ENCODE data around the gene MITF.

Gene MITF

DNA sequence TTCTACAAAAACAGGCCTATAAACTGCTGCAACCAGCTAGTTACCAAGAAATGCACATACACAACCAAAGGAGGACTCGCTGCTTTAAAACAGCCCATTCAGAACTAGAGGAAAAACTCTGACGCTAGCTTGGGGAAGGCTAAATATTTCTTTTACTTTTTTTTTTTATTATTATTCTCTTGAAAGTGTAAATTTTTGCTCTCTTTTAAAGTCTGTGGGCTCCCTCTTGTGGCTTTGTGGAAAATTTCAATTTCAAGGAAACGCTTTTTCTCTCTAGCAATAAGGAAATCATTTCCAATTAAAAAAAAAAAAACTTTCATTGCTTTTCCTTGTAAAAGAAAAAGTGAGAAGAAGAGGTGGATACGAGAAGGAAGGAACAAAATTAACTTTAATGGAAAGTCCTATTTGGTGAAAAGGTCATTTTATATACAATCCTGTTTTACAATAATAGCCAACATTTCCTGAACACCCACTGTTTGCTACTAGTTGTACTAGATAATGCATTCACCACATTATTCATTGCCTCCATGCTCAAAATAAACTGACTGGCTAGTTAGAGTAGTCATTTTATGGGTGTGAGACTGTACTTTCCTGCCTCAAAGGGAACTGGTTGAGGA is 209.1 kb downstream of the MITF start:
- DNase-seq, result peak in 2 of 58 donors; percentile 16 to 48

DNA sequence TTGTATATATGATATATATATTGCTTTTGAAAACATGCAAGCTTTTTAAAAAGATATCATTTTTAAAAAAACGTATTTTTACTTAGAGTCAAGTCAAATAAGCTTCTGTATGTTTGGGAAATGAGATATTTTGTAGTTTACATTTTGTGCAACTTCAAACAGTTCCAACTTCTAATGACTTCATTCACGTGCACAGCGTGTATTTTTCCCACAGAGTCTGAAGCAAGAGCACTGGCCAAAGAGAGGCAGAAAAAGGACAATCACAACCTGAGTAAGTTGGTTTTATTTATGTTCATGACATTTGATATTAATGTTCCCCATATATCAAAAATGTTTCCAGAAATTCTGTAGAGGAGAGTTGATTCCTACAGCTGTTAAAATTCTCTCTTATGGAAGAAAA is 212.4 kb downstream of the MITF start:
- DNase-seq, result no peak

DNA sequence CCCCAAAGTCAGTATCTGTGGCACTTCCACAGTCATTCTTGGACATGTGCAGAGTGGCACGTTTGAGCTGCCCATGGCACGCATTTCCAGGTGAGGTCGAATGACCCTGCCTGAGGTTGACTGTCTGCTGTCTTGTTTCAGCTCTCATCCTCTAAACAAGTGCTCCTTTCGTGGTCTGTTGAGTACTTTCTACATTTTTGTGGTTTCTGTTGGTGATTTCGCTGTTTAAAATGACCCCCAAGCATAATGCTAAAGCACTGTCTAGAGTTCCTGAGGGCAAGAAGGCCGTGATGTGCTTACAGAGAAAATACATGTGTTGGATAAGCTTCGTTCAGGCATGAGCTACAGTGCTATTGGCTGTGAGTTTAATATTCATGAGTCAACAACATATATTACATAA is 220.3 kb downstream of the MITF start:
- DNase-seq, result no peak

DNA sequence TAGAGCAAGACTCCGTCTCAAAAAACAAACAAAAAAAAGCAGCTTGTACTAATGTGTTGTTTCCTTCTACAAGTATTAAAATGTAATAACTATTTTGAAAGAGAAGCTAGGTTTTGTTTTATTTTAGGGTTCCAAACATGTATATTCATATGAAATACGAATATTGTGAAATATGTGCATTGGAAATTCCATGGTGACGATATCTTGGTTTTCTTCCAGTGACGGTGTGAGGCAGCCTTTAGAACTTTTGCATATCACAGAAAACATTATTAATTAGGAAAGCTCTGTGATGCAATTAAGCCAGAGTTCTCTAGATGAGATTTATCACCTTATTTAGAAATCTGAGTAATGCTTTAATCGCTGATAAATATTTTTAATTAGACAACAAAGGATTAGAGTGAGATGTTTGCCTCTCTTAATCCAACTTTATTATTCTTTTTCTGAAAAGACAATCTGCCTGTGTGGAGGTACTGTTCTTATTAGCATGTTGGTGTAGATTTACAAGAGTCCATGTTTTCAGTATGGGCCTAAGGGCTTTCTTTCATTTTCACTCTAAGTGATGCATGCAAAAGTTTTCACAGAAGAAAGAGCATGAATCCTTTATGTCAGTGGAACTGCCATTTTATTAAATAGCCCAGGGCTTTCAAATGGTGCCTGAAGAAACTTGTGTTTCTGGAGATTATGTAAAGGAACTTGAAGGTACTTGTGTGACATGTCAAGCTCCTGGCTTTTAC is 222.6 kb downstream of the MITF start:
- no peak for DNase-seq

DNA sequence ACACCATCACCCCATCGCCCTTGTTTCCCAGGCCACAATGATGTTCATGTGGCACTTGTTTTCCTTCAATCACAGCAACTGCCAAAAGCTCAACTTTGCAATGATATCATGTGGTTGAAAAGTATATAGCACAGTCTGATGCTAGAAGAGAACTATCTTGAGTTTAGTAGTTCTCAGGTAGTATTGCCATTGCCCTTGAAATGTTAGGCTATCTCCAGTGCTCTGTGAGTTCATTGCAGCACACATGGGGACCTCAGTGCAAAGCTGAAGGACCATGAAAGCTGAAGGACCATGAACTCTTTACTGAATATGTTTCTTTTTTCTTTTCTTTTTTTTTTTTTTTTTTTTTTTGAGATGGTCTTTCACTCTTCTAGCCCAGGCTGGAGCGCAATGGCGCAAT is 224.4 kb downstream of the MITF start:
- DNase-seq, result no peak

DNA sequence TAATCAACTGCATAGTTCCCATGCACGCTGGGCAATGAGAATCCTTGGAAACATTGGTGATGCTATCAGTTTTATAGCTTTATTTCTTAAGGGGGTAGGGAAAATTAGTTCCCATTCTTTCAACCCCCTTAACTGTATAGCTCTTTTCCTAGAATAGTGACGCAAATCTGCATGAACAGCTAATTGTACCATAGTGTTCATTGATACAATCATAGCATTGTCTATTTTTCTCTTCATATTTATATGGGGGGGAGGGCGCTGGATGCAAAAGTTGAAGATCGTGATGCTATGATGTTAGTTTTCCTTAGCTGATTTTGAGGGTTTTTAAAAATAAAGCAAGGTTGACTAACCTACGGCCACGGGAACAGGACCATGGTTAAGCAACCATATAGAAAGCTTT is 227.9 kb downstream of the MITF start:
- DNase-seq, result peak in 2 of 58 donors; percentile 11 to 52

DNA sequence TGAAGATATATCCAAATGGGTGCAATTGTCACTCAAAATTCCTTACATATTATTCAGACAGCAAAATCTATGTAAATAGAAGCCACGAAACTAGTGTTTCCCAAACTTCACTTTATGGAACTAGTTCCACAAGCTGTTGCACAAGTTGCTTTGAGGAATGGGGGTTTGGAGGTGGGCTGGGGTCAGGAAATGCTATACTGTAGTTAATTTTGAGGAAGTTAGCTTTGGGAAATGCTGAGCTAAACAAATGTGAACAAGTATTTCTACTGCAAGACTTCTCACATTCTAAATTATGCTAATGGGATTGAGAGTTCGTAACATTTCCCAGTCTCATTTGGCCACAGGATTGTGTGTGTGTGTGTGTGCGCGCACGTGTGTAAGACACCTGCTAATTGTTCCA is 231.6 kb downstream of the MITF start:
- no peak for DNase-seq

DNA sequence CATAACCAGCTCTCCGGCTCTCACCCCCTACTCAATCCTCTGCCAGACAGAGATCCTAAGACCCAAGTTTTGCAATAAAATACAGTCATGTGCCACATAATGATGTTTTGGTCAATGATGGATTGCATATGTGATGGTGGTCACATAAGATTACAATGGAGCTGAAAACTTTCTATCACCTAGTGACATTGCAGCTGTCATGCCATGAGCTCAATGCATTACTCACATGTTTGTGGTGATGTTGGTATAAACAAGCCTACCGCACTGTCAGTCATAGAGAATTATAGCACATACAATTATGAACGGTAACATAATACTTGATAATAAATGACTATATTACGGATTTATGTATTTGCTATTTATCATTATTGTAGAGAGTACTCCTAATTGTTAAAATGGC is 233.4 kb downstream of the MITF start:
- DNase-seq, result no peak

DNA sequence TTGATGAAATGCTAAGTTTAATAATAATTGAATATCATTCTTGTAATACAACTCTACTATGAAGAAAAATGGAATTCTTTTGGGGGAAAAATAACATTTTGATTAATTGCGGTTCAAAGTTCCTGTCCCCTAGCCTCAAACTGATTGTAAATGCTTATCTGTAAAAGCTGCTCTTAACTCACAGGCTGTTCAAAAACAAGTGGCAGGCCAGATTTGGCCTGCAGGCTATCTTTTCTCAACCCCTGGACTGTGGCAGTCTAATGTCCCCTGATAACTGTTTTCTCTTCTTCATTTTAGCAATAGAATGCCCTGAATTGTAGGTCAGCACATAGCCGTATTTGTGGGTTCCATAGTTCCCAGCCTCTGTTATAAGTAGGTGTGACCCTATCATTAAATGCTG is 236.8 kb downstream of the MITF start:
- no peak for DNase-seq

DNA sequence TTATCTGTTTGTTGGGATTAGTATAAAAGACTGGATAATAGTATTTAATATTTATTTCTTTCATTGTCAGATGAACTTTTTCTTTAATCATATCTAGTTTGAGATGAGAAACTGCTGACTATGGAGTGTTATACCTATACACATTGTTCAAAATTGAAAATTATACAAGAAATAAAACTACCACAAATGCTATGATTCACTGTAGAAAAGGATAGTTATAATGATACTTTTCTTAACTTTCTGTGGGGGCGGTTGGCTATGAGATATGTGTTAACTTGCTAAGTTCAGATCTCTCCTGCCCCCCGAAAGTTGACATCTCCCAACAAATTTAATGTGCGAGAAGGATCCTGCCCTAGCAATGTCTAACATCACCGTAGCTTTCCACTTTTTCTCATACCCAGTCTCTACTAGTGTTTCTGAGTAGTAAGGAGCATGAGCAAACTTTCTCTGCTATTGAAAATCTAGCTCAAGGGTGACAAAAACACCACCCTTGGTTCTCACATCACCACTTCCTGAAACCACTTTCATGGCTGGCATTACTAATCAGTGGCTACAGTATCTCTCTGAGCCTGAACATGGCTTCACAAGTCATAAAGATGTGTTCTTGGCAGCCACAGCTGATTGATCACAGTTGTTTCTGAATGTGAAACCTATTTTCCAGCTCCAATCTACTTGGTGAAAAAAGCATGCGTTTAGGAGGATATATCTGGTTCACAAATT is 244.4 kb downstream of the MITF start:
- no peak for DNase-seq

DNA sequence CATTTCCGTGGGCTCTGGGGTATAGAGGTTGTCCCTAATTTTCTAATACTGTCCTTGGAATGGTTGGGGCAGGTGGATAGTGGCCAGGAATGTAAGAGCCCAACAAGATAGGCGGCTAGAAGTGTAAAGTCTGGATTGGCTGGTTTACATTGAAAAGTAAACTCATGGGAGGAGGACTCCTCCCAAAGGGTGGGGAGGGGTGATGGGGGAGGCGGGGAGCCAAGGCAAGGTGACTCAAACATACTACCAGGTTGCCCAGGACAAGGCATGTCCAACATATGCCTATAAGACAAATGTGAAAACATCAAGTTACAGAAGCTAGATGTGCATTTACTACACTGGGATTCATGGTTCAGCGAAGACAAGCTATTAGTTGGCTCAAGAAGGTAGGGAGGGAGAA is 246.0 kb downstream of the MITF start:
- DNase-seq, result no peak

DNA sequence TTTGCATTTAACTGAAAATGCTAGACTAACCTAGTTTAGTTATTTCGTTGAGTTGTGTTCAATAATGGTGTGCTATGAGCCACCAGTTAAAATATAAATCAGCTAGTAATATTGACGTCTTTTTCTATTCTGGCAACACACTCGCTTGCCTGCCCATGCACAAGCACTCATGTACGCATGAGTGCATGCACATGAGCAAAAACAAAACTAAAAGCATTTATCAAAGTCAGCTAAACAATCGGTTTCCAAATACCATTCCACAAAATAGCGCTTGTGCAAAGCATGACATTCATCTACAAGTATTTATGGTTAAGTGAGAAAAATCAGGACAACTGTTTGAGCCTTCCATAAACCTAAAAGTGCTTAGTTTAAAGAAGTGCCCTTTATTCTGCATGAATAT is 247.2 kb downstream of the MITF start:
- no peak for DNase-seq

DNA sequence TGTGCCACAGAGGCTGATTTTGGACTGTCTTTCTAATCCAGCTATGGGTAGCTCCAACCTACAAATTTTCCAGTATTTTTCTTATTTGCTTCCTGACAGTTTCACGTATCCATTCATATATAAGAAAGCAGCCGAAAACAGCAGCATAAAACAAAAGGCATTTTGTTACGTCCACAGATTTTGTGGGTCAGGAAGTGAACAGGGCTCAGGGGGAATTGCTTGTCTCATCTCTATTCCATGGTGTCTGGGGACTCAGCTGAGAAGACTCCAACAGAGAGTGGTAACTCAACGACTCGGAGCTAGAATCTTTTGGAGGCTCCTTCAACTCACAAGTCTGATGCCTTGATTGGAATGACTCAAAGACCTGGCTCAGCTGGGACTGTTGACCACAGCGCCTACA is 248.6 kb downstream of the MITF start:
- no peak for DNase-seq

DNA sequence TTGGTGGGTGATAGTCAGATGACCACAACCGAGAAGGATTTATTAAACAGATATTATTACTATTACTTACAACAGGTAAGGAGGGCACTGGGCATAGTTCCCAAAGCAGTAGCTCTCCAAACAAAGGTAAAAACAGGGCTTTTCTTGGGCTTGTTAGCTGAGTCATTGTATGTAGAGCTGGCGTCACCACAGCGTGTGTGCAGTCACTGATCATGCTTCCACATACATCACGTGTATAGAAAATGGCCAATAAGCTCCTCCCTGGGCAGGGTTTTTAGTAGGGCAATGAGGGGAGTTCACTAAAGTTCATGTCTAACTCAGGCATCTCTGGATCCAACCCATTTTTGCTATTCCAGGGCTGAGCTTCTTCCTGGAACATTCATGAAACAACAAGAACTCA is 254.5 kb downstream of the MITF start:
- DNase-seq, result no peak

DNA sequence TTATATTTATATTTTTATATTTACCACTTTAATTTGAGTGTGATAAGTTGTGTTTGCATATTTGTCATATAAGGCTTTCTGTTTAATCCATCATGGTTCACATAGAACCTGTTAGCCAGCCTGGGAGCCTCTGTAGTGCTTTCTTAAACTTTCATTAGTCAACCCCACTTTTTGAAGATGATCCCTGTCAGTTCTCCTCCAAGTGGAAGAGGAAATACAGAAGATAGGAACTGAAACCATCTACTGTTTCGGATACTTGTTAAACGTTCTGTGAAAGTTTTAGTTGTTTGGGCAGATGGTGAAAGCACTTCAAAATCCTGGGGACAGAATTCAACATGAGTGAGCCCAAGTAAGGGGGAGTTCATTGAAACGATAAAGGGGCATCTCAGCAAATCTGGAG is 255.7 kb downstream of the MITF start:
- no peak for DNase-seq

DNA sequence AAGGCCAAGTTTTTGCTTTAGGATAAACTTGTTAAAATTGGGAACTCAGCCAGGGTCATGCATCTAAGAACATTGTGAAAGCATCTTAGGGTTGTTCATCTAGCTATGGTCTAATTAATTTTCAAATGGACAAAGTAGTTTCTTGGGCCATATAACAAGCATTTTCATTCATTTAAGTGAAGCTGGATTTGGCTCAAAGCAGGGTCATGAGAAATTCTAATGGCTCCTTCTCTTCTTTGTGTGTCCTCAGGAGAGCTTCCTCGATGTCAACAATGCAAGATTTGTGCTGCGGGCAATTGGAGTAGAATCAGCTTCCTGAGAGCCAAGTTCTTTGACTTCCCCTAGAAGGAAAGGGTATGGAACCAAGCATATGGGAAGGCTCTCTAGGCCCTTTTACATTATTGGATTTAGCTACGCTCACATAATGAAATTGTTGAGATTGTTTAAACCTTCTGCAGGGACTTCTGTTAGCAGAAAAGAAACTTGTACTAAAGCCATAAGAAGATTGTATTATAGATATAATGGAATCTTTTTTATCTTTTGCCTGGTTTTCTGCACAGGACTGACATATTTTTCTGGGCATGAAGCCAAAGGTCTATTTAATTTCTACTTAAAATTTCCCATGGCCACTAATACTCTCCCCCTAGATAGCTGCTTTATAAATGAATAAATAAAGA is 258.5 kb downstream of the MITF start:
- peak in 10 of 58 donors; percentile 1 to 56 (median 7) for DNase-seq

DNA sequence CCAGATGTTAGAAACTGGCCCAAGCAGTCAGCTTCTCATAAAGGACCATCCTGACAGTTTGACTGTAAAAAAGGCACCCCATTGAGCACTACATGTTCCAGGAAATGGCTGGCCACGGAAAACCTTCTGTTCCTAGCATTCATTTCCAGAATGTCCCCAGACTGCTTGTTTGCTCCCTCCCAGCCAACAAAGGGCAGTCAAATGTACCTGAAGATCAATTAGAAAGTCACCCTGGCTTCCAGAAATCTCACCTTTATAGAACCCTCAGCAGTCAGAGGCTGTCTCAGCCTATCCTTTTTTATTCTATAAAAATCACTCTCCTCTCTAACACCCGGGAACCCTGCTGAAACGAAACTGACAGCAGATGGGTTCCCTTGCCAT is 259.5 kb downstream of the MITF start:
- DNase-seq, result peak in 17 of 58 donors; percentile 4 to 54 (median 14)

DNA sequence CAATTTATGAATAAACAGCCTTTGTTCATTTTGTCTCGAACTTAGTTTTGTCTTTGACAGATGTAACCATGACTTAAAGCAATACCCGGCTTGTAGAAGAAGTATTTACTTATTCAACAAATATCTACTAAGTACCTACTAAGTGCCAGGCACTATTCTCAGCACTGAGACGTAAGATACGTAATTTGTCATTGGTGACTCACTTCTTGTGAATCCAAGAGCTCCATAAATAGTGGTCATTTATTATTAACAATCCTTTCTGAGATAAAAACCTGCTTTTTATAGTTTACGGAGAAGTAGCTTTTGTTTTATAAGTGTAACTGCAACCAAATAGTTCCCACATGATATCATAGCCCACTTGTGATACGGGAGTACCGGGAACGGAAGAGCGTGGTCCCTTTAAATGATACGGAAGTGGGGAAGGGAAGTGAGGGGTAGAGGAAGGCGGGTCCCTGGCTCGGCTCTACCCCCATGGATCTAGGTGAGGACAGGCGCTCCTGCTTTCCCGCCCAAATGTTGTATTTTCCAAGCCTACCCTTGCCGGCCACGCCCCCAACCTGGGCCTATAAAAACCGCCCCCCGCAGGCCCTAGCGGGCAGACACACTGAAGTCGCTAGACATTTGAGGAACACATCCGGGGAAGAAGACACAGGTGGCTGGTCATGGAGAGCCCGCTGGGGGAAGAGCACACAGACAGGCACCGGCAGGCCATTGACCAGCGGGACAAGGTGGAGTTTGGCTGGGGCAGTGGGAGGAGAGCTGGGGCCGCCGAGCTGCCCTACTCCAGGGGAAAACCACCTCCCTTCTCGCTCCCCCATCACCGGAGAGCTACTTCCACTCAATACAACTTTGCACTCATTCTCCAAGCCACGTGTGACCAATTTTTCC is 260.1 kb downstream of the MITF start, which contains the start of gene SAMMSON:
Gene SAMMSON, plus strand, starts transcription at position 594 of the 888 bp plus-strand sequence.
- DNase-seq, result peak in 11 of 58 donors; percentile 8 to 44 (median 22)

DNA sequence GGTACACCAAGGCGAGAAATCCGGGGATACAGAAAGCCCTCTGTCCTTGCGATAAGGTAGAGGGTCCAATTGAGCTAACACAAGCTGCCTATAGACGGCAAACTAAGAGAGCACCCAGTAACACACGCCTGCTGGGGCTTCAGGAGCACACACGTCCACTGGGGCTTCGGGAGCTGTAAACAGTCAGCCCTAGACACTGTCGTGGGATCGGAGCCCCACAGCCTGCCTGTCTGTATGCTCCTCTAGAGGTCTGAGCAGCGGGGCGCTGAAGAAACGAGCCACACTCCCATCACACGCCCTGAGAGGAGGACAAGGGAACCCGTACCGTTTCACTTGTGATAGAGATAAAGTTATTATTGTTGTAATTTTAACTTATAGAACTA is 260.8 kb downstream of the MITF start:
- peak in 19 of 58 donors; percentile 3 to 40 (median 18) for DNase-seq

DNA sequence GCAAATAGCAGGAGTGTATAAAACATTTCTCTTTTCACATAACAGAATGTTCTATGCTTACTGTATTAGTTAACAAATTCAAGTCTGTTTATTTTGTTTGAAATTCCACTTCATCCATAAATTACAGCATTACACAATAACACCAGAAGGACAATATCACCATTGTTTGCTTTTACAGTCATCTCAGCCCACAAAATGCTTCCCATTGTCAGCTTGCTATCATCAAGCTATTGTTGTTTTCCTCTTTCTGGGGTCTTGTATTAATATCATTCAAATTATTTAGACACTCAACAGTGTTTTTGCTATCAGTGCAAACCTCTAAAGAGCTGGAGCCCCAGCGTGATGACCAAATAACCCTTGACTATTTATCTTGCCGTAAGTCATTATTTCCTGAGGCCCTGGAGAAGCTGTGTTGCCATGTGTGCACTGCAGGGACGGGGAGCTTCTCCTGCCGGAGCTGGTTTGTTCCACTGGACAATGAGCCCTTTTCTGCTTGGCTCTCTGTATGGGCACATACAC is 261.4 kb downstream of the MITF start:
- peak in 44 of 58 donors; percentile 4 to 85 (median 57) for DNase-seq

DNA sequence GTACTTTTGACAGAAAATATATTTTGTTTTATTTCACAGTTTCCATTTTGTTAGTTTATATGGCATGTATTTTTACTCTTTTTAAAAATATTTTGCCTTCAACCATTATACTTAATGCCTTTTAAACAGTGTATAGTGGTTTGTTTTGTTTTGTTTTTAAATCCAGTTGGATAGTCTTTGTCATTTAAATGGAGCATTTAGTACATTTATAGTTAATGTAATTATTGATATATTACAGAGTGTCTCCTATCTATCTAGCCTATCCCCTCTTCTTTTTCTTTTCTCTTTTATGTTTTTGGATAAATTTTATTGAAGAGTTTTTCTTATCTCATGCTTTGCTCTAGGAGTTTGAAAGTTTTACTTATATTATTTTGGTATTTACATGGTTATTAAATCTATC is 263.9 kb downstream of the MITF start:
- DNase-seq, result no peak

Data from anterior cingulate cortex (tissue), 58 donors.